DMS114 treated with DMSO at 0.1 percent for 48 hours (cell line): ENCODE results near the gene CYBB.
A peak's percentile ranks its signal among the peaks of the same experiment; 100 is the strongest.
"Not testable (repeated sequence)": the region's sequence is repeated elsewhere in the genome, so short reads cannot be mapped to it uniquely, and the experiment has no call there.

Experiments
- DNase-seq: peaks from one replicate; lab custom pipeline; 2025; ENCODE audit not compliant: unreplicated experiment; lab: John Stamatoyannopoulos, UW

Gene CYBB

DNA sequence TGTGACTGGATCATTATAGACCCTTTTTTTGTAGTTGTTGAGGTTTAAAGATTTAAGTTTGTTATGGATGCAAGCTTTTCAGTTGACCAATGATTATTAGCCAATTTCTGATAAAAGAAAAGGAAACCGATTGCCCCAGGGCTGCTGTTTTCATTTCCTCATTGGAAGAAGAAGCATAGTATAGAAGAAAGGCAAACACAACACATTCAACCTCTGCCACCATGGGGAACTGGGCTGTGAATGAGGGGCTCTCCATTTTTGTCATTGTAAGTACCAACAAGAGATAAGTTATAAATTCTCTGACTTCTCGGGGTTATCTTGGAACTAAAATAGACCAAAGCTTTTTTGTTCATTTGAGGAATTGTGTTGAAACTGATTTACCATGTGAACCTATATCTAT is at the start of gene CYBB:
Gene CYBB, plus strand, starts transcription at position 203 of the 400 bp plus-strand sequence. Its CDS starts 19 bp downstream, at position 222.
- DNase-seq = no peak

DNA sequence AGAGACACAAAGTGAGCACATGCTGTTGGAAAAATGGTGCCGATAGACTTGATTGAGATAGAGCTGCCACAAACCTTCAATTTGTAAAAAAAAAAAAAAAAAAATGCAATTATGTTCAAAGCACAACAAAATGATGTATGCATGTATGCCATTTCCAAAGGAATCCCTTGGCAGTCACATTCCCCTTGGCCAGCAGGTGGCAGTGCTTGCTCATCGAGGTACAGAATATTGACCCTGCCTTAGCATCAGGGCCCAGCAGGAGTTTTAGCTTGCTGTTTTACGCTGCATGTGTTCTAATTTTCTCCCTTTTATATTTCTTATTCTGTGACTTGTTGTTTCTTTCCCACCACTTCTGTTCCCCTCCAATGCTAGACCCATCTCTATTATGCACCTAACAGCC is 34.5 kb upstream of the CYBB start:
- peak; percentile 15 for DNase-seq

DNA sequence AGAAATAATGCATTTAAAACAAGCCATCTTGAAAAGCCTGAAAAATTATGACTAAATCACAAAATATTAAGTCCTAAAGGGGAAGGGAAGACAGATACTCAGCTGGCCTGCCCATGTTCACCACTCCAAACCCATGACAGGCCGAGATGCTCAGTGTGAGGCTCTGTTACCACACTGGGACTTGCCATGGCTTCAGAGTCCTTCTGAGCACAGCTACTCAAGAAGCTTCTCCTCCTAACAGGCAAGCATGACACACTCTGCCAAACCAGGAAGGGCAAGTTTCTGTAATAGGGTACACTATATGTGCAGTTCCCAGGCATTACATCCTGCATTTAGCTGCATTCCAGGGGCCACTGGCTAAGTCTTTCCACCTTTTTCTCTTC is 34.0 kb upstream of the CYBB start:
- no peak for DNase-seq

DNA sequence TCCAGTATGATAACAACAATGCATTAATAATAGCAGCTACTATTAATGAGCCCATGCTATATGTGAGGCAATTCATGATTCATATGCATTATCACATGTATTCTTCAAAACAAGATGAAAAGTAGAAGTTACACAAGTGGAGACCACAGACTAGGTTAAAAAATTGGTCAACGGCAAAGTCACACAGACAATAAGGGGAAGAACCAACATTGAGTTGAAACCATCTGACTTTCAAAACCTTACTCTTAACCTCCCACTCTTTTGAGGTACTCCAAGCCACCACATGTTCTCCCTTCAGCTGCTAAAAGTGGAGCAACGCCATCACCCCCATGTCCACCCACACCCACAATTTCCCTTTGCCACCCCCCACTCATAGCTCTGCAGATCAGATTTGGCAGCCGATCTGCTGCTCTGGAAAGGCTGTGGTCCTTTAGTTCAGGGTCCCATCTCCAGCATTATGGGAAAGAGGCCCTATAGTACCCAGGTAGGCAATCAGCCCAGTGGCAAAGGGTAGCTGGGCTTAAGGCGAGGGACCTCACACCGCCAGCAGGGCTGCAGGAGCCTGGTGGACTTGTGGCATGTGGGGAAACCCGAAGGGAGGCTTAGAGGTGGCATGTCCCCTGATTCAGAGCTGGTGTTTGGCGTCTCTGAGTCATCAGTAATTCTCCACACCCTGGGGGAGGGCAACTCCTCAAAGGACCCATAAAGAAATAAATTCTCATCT is 33.5 kb upstream of the CYBB start:
- DNase-seq = no peak

DNA sequence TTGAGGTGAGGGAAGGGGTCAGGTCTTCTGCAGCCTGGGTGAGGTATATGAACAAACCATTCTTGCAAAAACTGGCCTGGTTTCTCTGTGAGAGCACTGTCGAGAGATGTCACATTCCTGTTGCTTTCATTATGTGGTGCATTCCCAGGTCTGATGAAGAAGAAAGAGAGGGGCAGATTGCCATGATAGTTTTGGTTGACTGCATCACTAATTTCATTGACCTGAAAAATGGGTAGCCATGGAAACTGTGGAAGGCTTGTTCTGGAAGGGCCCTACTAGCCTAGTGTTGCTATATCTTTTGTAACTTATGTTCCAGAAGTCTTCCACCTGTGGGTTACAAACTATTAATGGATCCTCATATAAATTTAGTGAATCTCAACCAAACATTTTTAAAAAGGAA is 32.9 kb upstream of the CYBB start:
- no peak for DNase-seq

DNA sequence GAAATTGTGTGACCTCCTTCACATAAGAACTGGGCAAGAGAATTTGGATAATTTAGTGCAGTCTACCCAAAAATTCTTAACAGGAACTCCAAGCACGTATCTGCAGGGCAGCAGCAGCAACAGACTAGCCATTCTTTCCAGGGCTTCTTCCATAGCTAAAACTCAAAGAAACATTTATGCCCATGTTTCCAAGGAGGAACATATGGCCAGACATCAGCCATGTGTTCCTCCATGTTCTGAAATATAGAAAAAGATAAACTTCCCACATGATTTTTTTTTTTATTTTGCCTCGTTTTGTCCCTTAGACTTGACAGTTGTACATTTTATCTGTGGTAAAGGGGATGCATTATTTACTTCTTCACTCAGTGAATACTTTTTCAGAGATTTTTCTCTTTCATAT is 27.6 kb upstream of the CYBB start:
- DNase-seq = no peak

DNA sequence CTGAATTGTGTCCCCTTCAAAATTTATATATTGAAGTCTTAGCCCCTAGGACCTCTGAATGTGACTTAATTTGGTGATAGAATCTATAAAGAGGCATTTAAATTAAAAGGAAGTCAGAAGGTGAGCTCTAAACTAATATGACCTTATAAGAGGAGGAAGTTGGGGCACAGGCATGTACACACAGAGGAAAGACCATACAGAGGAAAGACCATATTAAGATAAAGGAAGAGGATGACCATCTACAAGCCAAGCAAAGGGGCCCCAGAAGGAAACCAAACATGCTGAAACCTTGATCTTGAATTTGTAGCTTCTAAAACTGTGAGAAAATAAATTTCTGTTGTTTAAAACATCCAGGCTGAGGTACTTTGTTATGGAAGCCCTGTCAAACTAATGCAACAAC is 26.9 kb upstream of the CYBB start:
- no peak for DNase-seq

DNA sequence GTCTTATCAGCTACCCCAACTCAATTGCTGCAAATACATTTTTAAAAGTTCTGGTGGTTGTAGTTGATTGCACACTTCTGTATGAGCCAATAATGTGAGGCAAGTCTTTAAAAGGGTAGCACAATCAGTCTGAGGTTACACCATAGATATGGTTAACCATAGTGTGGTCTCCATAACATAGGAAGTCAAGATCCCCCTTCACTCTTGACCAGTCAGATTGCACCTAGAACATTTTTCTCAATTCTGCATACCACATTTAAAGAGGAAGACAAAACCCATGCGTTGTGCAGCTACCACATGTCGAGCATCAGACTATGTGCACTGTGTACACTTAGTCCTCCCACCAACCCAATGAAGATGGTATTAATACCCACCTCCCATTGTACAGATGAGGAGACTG is 26.5 kb upstream of the CYBB start:
- no peak for DNase-seq

DNA sequence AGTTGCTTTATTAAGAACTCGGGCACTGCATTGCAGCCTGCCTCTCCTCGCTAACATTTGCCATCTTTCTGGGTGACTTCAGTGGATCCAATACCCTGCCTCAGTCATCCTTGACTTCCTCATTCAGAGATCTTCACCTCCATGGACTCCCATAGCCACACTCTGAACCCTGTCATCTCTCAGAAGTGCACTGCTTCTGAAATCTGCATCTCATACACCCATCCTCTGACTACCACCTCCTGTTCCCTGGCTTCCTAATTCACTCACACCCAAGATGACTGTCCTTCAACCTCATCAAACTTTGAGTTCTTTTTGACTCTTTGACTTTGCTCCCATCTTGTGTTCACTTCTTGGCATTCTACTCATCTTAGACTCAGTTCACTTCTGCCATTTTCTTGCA is 25.3 kb upstream of the CYBB start:
- DNase-seq = no peak

DNA sequence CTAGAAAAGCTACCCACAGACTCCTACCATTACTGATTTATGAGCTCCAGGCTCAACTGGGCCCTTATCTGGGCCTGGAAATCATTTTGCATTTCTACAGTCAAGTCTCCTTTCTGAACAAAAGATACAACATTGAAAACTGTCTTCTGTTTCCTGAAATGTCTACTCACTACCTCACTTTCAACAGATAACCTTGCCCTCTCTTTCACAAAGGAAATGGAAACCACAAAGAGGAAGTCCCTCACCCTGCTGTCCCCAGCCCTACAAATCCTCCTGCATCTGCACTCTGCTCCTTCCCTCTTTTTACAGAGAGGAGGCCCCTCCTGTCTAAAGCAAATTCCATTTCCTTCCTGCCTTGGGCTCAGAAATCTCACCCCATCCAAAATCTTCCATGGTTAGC is 24.8 kb upstream of the CYBB start:
- no peak for DNase-seq

DNA sequence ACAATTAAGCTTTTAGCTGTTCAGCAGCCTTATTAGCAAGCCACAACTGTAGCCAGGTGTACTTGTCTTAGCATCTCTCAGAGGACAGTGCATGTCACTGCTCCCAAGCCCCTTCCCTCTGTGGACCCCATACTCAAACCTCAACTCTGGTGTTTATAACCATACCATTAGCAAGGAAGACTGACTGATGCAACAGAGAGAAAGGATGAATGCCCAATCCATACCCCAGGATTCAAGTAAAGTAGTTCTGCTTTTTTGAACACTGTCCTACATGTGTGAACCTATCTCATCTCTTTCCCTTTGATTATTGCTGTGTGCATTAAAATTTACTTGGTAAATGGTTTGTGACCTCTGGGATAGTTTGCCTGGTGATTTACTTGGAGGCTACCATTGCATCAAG is 22.8 kb upstream of the CYBB start:
- DNase-seq = no peak

DNA sequence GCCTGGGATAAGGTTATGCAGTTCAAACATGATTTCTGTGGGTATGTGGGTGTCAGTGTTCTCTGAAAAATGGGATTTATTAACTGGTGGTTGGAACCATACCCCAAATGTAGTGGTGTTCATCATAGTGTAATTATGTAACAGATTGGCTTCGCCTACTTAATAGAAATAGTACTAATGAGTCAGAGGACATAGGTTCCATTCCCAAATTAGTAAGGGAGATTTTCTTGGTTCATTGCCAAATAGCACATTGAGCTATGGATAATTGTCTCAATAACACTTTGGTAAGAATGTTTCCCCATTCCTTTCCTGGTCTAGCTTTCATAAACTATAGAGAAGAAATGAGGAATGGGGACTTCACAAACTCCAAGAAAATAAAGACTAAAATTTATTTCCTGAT is 20.5 kb upstream of the CYBB start:
- DNase-seq = no peak

DNA sequence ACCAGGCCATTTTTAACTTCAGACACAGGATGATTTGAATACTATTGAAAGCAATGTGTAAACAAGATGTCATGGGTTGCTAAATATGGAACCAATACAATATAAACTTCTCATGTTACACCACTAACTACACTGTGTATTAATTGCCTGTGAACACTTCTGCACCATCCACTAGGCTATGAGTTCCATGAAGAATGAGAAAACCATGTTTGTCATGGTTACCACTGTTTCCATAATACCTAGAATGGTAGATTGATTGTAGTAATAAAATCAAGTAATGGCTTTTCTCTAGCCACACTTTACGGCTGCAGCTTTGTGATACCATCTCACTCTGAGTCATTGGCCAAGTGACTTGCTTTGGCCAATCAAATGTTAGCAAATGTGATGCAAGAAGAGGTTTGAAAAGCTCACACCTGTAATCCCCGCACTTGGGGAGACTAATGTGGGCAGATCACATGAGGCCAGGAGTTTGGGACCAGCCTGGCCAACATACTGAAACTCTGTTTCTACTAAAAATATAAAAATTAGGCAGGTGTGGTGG is 19.9 kb upstream of the CYBB start:
- DNase-seq = no peak

DNA sequence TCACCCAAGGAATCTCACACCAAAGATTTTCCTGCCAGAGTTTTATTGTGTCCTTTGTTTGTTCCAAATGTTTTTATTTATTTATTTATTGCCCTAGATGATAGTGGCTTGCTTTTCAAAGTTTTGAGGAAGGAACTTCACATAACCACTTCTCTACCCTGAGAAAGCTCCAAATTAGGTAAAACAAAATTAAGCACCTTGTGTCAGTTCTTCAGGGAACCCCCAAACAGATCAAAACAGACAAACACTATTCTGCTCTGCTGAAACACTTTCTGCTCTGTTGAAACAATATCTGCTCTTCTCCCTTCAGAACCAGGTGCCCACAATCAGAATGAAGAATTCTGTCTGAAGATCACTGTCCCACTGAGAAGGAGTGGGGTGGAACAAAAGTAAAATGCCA is 16.5 kb upstream of the CYBB start:
- no peak for DNase-seq

DNA sequence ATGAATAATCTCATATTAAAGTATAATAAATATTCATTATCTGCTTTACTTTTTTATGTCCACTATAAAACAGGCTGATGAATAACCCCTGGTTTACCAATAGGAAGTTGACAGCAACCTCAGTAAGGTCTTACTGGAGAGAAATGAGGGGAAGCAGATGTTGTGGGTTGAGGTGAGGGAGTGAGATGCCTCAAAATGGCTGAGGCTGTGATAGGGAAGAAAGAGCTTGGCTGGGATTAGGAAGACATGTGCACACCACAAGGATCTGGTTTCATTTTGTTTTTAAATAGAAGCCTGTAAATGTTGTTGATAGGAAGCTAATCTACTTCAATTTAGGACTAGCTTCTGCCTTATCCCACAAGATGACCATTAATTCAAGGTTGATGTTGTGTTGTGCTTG is 14.4 kb upstream of the CYBB start:
- no peak for DNase-seq

DNA sequence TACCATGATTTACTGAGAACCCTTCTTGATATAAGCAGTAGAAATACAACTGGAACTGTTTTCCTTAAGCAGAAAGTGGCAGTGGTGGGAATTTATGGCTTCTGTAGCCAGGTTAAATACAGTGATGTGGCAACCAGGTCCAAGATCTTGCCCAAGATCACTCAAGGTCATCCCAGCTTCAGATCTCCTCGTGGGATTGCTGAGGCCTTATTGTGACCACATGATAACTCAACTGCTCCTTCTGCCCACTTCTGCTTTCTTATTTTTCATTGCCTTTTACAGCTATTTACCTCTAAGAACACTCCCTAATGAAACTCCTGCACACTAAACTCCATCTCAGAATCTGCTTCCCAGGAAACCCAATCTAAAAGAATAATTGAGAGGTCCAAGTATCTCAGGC is 12.4 kb upstream of the CYBB start:
- no peak for DNase-seq

DNA sequence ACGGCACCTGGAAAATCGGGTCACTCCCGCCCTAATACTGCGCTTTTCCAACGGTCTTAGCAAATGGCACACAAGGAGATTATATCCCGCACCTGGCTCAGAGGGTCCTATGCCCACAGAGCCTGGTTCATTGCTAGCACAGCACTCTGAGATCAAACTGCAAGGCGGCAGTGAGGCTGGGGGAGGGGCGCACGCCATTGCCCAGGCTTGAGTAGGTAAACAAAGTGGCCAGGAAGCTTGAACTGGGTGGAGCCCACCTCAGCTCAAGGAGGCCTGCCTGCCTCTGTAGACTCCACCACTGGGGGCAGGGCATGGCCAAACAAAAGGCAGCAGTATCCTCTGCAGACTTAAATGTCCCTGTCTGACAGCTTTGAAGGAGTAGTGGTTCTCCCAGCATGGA is 11.0 kb upstream of the CYBB start:
- not testable (repeated sequence) for DNase-seq

DNA sequence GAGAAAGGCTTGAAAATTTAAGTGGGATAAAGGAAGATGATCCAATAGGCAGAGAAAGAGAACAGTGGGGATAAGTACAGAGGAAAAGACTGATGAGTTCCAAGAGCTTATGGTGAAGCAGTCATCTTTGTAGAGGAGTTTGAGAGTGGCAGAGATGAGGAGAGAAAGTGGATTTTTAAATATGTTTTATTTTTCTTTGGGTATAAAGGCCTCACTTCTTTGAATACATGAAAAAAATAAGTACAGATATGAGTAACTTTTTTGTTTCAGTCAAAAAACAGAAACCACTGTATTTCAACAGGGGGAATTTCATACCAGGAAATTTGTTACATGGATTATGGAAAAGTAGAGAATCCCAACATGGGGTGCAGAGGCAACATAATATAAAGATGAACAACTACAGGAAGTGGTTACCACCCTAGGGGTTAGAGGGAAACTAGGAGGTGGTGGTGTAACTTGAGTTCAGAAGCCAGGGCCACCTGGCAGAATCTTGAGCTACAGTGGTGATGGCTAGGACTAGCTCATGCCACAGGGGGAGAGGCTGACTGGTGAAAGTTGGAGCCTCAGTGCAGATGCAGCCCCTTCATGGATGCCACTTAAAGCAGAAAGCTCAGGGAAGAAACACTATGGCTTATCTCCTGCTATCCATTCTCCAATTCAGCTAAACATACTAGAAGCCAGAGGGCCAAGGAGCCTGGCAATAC is 3.4 kb upstream of the CYBB start:
- no peak for DNase-seq

DNA sequence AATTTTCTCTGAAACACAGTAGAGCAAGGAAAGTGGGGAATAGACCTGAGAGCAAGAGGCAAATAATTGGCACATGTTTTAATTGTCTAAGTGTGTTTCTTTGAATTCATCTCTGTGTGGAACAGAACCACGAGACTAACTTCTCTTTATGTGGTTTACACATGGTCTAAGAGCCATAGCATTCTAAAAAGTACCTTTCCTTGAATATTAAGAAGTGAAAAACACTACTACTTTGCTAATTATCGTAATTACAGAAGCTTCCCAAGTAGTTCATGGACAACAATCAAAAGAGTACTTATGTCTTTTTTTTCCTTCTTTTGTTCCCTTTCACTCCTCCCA is 2.9 kb upstream of the CYBB start:
- DNase-seq = no peak

DNA sequence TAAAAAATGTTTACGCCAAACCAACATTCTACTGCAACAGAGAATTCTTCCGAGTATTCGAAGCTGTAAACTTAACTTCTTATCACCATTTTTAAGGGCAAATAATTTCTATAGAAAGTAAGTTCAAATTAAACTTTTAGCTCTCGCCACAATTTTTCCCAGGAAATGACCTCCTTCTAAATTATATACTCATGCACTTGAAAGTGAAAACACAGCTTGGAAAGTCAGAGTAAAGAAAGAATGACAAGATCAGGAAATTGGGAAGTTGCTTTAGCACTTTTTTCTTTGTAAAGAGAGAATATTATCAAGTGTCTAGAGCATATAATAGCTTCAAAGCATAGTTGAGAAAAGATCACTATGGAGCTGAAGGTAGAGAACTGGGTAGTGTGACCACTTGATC is 1.2 kb downstream of the CYBB start:
- DNase-seq = no peak

DNA sequence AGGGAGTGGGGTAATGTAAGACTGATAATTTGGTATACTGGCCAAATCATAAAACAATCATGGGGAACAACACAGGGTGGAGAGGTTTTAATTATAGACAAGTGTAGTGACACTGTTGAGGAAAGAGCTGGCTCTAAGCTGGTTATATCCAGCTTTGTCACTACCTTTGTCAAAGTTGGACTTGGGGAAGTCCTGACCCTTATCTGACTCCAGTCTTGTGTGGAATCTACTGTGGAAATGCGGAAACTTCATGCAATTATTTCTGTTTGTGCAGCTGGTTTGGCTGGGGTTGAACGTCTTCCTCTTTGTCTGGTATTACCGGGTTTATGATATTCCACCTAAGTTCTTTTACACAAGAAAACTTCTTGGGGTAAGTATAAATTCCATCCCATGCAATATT is 2.0 kb downstream of the CYBB start:
- no peak for DNase-seq

DNA sequence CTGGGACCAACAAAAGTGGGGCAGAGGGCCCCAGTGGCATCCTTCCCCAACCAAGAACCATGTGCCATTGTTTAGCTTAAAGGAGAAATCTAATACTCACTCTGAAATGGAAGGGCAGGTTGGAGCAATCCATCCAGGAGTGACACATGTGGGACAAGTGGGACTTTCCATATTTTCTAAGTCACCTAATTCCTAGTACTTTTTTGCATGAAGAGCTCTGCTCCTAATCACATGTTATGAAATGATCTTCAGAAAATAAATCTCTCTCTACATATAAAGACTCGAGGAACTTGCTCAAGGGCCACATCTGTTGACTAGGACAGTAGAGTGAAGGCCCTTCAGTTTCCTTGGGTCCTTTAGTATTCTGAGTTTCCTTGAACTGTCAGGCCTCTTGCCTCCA is 2.5 kb downstream of the CYBB start:
- no peak for DNase-seq

DNA sequence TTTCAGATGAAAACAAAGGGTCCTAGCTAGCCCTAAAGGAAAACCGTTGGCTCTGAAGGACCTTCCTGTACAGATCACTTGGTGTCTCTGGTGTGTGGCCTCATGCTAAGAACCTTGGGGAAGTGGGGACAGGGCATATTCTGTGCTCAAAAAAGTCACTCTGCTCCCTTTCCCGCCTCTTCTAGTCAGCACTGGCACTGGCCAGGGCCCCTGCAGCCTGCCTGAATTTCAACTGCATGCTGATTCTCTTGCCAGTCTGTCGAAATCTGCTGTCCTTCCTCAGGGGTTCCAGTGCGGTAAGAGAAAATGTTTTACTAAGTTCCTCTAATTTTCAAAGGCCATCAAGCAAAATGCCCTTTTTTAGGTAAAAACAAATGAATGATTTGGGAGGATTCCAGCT is 3.4 kb downstream of the CYBB start:
- DNase-seq = no peak
